Measurements from ENCODE around the gene CHSY3.

GRCh38 chr5:129945774-129946270 is 41.6 kb downstream of the CHSY3 start:
- TF ChIP-seq CTCF (conservative IDR thresholded peaks at IDR 0.05 in 1 of 2, IDR thresholded peaks at IDR 0.05 in 1 of 2; ENCODE audit: low read depth in 1 of 2, low read length in 2 of 2): no peak
- no peak for TF ChIP-seq EZH2 (IDR thresholded peaks at IDR 0.05; ENCODE audit: low read length, missing control alignments)

Data from fibroblast of lung (primary cell).